Umbilical cord (tissue), 2 donors: ENCODE data around the gene PTGER4. TPM values are rescaled to one million over a fixed set of nuclear protein-coding genes. Genes with fewer than 3 reads are reported as not detected.

Source experiments
- DNase-seq: peaks from one replicate; pipeline ENCODE4 v3.0.0-alpha.2; 2015; ENCODE audit warnings: low spot score
- total RNA-seq: library from RNA; depleted of rRNA; stranded (reverse); fragments of >200 nt; gene quantifications from one replicate; pipeline ENCODE4 v1.2.3, GENCODE V29; 2014; ENCODE audit warnings: low replicate concordance; ENCODE audit not compliant: insufficient read depth

Gene PTGER4
- total RNA-seq, 1 donor from 2014 or later, result 23.6 TPM

DNA sequence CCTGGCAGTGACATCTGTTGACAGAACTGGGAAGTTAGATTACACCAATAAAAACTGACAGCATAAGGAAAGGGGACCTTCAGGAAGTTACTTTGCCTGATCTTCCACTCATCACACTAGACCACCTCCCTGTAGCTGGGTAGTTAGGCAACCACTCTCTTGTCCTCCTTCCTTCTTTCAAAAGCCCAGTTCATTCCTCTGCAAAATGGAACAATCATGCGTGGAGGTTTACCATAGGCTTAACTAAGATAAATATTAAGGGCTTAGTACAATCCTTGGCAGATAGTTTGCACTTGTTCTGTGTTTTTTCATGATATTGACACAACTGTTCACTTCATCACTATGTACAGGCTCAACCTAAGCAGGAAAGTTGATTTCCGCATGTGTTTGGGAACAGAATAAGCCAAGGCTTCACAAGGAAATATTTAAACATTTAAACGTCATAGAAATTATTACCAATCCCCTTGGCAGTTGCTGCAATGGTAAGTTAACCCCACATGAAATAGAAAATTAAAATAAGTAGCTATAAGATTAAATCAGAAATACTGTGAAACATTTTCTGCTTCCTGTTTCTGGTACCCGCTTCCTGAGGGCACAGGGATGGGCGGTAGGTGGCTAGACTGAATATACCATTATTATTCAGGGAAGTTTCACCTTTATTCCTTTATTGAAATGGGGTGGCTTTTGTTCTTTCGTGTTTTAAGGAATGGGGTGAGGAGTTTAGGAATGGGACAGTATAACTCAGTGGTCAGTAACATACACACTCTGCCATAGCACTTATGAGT lies 9.9 kb upstream of the PTGER4 start:
- no peak for DNase-seq

DNA sequence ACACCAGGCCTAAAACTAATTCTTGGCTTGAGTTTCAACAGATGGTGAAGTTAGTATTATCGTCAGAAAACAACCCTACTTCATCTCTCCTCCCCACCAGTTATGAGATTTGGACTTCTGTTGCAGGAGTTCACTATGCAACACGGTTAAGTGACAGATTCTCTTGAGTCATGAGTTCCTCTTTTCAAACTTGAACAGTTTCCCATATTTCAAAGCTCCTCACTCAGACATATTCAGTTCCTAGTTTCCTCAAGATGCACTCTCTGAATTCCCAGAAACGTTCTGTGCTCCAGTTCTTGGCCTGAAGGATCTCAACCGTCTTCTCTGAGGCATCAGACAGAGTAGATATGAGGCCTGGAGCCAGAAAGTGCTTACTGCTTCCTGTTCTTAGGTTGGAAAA lies 7.3 kb upstream of the PTGER4 start:
- no peak for DNase-seq

DNA sequence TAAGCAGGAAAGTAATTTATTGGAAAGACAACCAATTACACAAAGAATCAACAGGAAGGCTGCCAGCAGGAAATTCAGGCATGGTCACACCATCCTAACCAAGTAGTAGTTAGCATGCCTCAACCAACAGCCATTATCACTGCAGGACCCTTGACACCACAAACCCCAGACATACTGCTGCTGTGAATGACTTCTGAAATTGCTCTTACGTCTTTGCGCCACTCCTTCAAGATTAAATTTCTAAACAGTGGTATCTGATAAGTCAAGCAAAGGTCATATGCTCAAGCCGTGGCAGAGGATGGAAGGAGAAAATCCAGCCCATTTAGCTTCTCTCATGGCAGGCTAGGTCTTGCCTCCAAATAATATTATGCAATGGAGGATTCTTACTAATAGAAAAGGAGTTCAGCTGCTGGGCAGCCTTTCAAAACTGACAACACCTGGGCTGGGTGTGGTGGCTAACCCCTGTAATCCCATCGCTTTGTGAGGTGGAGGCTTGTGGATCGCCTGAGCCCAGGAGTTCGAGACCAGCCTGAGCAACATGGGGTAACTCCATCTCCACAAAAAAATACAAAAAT lies 5.0 kb upstream of the PTGER4 start:
- no peak for DNase-seq

DNA sequence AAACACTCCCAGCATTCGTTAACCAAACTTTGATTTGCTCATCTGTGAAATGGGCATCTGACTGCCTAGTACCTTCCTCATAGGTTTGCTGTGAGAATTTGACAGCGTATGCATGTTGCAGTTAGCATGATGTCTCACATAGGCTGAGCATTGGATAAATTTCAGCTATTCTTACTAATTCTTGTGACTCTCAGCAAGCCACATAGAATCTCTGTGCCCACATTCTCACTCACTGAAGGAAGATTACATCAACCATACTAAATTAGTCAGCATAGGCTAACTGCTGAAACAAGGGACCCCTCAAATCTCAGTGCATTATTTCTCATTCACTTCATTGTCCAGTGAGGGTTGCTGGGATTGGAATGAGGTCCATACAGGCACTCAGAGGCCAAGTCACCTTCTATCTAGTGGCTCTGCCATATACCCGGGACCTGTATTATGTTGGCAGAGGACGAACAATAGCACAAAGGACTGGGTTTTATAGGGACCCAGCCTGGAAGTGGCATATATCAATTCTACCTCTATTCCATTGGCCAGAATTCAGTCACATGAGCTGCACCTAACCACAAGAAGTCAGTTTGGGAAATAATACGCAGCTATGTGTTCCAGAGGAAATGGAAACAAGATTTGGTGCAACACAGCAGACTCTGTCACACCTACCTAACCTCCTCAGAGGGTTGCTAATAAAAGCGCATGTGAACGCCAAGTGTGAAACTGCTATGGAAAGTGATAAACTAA lies 4.2 kb upstream of the PTGER4 start:
- DNase-seq, result no peak

DNA sequence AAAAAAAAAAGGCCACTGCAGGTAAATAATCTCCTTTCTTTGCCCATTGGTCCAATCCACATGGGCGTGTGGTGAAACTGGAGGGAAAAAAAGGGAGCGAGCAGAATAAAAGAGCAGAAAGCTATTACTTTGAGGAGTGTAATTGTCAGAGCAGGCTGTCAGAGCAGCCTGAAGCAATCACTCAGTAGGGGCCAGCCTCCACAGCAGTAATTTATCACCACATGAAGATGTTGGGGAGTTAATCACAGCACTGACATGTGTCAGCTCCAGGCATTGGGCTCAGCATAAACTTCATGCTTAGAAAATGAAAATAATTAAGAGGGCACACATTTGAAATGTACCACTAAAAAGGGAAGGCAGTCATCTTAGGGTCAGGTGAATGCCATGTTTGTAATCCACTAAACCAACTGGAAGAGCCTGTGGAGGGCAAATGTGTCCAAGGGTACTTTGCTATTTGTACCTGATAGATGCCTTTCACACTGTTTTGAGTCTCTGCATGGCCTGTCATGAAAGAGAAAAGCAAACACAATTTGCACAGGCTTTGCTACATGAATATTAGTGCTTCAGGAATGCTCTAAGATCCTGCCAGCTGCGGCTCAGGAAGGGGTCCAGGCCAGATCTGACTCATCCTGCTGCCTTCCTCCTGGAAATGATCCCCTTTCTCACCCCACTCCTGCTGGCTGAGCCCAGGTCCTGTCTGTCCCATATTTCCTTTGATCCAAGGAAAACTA lies 2.9 kb upstream of the PTGER4 start:
- DNase-seq, result peak; percentile 79

DNA sequence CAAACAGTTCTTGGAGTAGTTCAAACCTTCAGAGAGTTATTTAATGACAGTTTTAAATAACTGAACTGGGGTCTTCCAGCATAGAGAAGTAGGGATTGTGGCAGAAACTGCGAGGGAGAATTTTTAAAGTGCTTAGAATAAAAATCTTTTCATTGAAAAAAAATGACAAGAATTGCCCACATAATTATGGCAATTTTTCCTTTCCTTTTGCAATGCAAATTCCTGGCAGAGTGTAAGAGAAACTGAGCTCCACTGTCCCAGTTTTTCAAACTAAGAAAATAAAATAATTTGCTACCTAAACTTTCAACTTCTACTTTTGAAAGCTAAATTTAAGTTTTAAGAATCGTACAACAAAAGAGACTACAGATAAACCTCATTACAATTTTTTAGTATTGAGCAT lies 2.3 kb upstream of the PTGER4 start:
- DNase-seq, result no peak

DNA sequence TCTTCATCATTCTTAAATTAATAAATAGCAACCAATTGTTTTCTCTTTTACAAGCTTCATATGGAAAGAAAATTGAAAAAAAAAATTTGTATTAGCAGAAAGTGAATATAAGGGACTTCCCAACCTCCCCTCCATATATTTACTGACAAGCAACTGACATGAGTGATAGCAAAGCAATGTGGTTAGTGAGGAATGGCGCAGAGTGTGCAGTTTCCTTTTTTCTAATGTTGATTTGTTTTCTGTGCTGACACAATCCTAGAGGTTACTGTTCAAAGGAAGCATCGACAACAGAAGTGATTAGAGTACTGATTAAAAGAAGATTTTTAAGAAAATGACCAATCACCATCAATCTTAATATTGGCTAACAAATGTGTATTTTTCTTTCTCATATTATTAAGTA lies 1.7 kb upstream of the PTGER4 start:
- DNase-seq, result no peak

DNA sequence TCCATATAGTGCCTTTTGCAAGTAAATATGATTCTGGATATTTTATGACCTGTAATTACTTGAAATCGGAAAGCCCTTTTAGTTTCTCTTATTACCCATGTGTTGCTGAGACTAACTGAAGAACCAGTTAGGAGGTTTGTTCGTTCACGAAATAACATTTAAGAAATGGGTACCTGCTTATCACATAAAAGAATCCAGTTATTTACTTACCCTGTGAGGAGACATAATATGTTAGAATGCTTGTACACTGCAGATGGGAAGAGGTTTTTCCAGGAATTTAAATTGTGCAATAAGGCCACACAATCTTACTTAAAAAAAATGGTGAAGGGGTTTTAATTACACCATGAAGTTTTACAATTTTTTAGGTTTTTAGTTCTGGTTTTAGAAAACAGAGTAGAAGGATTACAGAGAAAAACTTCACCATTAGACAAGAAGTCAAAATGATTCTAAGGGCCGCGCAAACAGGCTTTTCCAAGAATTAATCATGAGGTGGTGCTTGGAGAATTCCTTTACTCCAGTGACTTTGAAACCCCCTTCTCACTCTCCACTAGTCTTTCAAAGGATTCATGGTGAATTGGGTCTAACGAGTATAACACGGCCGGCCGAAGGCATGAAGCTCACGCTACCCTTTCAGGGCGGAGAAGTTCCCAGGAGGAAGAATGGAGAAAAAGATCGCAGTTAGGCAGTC lies 1.1 kb upstream of the PTGER4 start:
- no peak for DNase-seq

DNA sequence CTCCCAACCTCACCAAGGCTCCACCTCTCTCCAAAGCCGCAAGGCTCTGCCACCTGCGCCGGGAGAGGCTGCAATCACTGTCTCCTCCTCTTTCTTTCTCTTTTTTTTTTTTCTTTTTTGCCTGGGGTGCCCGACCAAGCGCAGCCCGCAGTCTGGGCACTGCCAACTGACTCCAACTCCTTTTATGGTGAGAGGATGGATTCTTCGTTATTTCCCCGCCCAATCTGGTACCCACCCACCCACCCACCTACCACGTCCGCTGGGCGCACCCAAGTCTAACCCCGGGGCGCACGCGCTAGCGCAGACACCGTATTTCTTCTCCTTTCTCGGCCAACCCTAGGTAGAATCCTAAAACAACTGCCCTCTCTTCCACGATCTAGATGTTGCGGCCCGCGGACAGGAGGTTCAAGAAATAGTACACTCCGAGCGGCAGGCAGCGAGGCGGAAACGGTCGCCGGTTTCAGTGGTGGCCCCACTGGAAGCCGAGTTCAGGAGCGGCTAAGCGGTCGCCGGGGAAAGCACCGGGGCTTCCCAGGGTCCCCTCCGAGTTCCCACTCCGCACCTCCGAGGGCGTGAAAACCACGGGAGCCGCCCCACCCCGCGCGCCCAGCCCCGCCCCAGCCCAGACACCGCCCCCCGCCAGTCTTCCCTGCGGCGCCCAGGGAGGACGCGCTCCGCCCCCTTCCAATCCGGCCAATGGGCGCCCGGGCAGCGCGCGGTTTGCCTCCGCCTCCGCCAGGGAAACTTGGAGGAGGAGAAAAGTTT lies 385 bp upstream of the PTGER4 start:
- DNase-seq, result peak; percentile 96

DNA sequence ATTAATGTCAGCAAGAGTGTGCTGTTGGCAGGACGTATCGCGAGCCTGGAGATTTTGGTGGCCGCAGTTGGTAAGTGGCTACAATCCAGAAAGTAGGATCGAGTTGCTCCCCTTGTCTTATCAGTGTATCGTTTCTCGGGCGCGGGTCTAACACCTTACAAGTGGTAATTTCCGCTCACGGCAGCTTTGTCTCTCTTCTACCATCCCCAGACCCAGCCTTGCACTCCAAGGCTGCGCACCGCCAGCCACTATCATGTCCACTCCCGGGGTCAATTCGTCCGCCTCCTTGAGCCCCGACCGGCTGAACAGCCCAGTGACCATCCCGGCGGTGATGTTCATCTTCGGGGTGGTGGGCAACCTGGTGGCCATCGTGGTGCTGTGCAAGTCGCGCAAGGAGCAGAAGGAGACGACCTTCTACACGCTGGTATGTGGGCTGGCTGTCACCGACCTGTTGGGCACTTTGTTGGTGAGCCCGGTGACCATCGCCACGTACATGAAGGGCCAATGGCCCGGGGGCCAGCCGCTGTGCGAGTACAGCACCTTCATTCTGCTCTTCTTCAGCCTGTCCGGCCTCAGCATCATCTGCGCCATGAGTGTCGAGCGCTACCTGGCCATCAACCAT lies 1.1 kb downstream of the PTGER4 start:
- DNase-seq, result no peak

DNA sequence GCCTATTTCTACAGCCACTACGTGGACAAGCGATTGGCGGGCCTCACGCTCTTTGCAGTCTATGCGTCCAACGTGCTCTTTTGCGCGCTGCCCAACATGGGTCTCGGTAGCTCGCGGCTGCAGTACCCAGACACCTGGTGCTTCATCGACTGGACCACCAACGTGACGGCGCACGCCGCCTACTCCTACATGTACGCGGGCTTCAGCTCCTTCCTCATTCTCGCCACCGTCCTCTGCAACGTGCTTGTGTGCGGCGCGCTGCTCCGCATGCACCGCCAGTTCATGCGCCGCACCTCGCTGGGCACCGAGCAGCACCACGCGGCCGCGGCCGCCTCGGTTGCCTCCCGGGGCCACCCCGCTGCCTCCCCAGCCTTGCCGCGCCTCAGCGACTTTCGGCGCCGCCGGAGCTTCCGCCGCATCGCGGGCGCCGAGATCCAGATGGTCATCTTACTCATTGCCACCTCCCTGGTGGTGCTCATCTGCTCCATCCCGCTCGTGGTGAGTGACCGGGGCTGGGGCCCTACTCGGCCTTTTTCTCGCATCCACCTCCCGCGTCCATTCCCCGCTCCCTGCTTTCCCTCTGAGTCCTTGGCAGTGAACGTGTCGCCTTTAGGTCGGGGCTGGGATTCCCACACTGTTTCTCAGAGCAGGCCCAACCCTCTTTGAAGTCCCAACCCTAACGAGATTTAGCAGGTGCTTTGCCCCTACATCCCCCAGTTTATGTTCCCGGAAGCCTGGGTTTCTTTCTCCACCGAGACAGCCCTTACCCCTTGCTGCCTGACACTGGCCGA lies 1.8 kb downstream of the PTGER4 start:
- DNase-seq, result peak; percentile 43

DNA sequence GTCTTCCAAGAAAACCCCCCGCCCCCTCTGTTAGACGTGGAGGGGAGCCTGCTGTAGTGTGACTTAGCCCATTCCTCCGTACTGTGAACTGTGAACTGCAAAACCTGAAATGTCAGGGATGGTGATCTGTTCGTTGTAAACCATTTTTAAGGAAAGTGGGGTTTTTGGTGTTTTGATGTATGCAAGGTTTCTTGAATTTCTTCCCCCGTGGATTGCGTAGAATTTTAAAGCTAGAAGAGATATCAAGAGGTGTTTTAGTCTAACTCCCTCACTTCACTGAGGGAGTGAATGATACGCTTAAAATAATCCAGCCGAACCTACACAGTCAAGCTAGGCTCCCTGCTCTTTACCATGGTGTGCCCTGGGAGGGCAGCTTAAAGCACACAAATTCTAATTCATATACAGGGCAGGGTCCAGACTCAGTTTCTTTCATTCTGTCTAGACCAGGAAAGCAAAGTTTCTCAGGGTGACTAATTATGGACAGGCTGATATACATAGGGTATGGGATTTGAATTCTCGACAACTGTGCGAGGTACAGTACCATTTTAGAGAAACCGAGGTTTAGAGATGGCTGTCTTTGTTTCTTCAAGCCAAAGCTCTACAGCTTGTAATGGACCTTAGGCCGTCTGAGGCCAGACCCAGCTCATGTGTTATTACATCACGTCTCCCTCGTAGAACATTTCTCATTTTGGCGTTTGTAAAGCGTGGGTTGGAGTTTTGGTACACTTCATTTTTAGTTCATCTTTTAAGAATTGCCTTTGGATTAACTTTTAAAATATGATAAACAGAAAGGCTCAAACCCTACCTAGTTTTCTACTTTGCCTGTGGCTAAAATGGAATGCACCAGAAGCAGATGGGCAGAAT lies 2.7 kb downstream of the PTGER4 start:
- peak; percentile 42 for DNase-seq

DNA sequence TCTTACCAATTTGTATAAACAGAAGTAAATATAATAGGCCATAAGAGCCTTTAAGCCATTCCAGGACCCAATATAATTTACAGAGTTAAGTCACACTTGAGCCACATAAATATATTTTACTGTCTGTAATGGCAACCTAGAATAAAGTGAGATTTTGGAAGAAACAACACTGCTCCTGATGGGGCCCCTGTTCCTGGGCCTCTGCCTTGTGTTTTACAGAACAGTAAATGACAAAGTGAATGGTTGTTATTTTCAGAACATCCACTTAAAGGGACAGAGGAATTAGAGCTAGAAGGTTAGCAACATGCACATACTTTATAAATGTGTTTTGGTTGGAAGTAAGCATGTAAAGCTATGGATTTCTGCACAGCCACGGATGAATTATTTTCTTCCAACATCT lies 3.6 kb downstream of the PTGER4 start:
- DNase-seq, result peak; percentile 31

DNA sequence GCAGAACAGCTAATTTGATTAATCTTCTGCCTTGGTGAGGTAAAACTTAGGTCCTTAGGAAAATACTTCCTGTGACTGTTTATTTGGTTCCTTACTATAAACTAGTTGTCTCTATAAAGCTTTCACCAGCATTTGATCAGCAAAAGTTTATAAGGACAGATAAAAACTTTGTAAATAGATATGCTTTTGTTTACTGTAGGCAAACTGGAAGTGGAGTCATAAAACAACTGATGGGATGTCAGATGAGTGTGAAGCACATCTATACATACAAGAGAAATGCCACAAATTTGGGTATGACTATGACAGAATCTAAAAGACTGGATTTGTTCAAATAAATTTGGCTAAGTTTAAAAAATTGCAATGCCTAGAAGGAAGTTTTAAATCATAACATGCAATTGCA lies 5.5 kb downstream of the PTGER4 start:
- DNase-seq, result no peak

DNA sequence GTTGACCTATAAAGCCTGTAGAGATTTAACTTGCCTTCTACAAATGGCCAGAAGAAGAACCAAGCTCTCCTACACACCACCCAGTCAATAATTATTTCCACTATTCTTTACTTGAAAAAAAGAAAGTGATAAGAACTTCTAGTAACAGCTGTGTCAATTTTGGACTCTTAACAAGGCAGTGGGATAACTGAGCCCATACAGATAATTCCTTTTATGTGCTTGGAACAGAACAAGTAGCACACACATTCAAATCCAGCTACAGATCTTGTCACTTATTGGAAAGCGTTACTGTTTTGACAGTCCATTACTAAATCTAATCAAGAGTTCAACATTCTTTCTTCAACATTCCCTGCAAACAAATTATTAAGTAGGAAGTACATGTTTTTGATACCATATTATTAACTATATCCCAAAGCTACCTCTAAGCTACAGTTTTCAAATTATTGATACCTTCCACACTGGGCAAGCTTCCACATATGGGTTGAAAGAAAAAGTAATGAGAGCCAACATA lies 6.3 kb downstream of the PTGER4 start:
- no peak for DNase-seq

DNA sequence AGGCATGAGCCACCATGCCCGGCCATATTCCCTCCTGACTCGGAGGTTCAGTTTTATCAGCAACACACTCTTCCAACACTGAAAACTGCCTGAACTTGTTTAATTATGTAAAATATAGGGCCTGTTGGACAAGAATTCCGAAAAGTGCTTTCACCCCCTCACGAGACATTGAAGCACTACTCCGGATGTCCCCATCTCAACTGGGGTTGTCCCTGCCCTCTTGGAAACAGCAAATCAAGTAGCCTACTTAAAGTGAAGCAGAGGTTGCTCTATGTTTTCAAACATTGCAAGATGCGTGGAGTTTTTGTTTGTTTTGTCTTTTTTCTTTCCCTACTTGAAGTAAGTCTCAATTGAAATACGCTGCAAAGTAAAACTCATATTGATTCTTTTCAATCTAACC lies 7.6 kb downstream of the PTGER4 start:
- DNase-seq, result no peak

DNA sequence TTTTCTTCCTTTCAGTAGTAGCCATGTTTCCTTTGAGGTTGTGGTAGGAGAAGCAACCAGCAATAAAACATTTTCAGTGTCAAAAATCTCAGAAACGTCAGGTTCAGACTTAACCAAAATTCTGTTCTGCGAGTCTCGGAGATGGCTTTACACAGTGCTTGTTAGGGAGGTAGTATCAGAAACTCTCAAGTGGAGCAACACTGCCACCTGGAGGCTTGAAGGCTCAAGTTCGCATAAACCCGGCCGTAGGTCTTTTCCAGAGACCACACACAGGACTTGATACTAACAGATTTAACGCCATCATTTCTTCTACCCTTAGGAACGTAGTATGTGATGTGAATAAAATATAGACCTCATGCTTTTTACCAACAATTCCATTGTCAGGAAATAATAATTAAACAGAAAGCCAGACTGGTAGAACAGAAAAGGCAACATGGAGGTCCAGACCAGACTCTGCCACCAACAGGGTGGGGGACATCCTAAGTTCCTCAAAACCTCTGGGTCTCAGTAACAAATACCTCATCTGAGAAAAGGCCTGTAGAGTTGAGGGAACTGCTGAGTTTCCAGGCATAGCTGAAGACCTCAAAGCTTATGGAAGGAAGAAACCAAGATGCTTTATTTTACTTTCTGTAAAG lies 8.5 kb downstream of the PTGER4 start:
- DNase-seq, result peak; percentile 91

DNA sequence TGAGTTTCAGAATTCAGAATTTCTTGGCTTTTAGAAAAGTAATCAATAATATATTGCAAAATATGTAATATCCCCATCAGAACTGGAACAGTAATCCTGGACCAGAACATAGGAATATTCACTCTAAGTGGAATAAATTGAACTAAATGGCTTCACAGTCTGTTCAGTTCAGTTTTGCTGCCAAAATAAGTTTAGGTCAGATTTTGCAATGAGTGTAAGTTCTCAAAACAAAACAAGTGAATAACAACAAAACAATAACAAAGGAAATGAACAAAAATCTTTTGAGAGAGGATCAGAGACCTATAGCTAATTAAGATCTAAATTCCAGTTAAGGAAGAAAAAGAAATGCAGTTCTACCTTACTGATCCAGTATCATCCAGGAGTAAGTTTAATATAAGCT lies 9.3 kb downstream of the PTGER4 start:
- no peak for DNase-seq
